Measurements from ENCODE around the gene EIF2B5.

DNA sequence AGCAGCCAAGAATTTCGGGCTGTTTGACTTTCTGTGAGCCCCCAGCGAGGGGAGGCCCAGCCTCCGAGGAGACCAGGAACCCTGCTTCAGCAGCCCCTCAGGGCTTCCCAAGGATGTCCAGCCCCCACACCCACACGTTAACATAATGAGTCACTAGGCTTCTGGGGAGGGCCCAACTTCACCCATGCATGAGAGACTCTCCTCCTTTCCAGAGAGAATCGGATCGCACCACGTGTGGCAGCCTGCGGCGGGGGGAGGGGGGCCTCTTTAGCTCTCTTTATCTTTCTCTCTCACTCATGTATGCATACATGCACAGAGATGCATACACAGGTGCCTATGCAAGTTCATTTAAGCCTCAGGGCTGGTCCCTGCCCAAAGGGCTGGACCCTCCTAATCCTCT, 36.4 kb downstream of the EIF2B5 start:
- TF ChIP-seq, protein P1, sequence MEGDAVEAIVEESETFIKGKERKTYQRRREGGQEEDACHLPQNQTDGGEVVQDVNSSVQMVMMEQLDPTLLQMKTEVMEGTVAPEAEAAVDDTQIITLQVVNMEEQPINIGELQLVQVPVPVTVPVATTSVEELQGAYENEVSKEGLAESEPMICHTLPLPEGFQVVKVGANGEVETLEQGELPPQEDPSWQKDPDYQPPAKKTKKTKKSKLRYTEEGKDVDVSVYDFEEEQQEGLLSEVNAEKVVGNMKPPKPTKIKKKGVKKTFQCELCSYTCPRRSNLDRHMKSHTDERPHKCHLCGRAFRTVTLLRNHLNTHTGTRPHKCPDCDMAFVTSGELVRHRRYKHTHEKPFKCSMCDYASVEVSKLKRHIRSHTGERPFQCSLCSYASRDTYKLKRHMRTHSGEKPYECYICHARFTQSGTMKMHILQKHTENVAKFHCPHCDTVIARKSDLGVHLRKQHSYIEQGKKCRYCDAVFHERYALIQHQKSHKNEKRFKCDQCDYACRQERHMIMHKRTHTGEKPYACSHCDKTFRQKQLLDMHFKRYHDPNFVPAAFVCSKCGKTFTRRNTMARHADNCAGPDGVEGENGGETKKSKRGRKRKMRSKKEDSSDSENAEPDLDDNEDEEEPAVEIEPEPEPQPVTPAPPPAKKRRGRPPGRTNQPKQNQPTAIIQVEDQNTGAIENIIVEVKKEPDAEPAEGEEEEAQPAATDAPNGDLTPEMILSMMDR (IDR thresholded peaks at IDR 0.05) = no peak
- TF ChIP-seq POLR2A (IDR thresholded peaks at IDR 0.05) (no peak), EP300 (IDR thresholded peaks at IDR 0.05) (no peak)
